ENCODE results near the gene UBE2QL1. TPM values are rescaled to one million over a fixed set of nuclear protein-coding genes. Genes with fewer than 3 reads are reported as not detected.
A peak's percentile ranks its signal among the peaks of the same experiment; 100 is the strongest.

Gene UBE2QL1
- total RNA-seq, 1 experiment from 2014 or later: not detected

DNA sequence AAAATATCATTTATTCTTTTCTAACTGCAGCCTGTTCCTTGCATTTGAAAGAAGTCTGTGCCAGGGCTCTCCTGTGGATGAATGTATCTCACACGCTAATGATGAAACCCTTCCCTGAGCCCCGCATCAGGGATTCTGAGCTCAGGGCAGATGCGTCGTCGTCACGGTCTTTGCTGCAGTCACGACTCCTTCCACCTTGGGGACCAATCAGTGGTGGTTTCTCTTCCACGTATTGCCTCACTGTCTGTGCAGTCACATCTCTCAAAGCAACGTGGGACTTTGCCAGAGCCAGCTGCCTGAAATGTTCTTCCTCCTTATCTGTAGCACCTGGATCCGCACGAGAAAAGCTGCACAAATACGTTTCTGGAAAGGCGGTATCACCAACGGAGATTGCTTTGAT, 13.9 kb upstream of the UBE2QL1 start:
- no peak overlapping the region for H3K27ac Mint-ChIP-seq (ENCODE audit: unreplicated experiment)
- TF ChIP-seq, protein P1, sequence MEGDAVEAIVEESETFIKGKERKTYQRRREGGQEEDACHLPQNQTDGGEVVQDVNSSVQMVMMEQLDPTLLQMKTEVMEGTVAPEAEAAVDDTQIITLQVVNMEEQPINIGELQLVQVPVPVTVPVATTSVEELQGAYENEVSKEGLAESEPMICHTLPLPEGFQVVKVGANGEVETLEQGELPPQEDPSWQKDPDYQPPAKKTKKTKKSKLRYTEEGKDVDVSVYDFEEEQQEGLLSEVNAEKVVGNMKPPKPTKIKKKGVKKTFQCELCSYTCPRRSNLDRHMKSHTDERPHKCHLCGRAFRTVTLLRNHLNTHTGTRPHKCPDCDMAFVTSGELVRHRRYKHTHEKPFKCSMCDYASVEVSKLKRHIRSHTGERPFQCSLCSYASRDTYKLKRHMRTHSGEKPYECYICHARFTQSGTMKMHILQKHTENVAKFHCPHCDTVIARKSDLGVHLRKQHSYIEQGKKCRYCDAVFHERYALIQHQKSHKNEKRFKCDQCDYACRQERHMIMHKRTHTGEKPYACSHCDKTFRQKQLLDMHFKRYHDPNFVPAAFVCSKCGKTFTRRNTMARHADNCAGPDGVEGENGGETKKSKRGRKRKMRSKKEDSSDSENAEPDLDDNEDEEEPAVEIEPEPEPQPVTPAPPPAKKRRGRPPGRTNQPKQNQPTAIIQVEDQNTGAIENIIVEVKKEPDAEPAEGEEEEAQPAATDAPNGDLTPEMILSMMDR (IDR thresholded peaks at IDR 0.05; ENCODE audit: insufficient read depth in 1 of 2, low read depth in 1 of 2, low read length in 1 of 2, severe bottlenecking in 1 of 2, unreplicated experiment in 1 of 2): no peak
- Histone ChIP-seq H3K27me3 (replicated peaks; ENCODE audit: control insufficient read depth, insufficient read depth, low read length) (no peaks in the 10 kb centered on the region), H3K9me3 (no peaks in the 10 kb centered on the region), H3K36me3 (ENCODE audit: control insufficient read depth, insufficient read depth, low read length) (no peaks in the 10 kb centered on the region), H3K4me1 (0 out of 2 replicates have a peak, but pooled peaks cover 5% of the 10 kb centered on the region), H3K4me3 (ENCODE audit: low read depth, low read length) (no peak overlapping the region)
- intact Hi-C loops (cut with micrococcal nuclease; ENCODE audit: unreplicated experiment): no loop called here
- CTCF ChIA-PET: no interaction called here
- DNase-seq: no peak
- no peaks in the 10 kb centered on the region for H3K4me1 Mint-ChIP-seq (ENCODE audit: low read depth, unreplicated experiment)
- peaks cover 20% of the 10 kb centered on the region for H3K27me3 Mint-ChIP-seq (ENCODE audit: insufficient read depth, unreplicated experiment)
- H3K9me3 Mint-ChIP-seq (ENCODE audit: unreplicated experiment): no peaks in the 10 kb centered on the region
- H3K4me3 Mint-ChIP-seq (ENCODE audit: unreplicated experiment): no peak overlapping the region
- H3K36me3 Mint-ChIP-seq (ENCODE audit: insufficient read depth, unreplicated experiment): no peaks in the 10 kb centered on the region
- BruUV-seq (replicated peaks): no TSS peak
- POLR2A ChIA-PET: no interaction called here

DNA sequence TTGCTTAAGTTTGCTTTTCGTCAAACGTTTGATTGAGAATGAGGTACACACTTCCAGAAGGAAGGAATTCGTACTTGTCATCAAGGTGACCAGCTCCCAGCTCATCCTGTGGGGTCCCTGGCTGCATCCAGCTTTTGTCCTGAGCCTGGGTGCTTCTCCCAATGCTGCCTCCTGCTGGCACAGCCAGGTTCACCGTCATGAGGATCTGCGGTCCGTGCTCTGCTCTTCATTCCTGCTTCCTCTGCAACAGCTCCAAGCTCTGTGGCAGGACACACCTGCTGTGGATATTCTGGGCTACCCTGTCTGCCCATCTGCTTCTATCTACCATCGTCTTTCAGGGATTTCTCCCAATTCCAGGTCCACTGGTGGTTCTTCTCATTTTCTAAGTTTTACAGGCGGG, 13.3 kb upstream of the UBE2QL1 start:
- Mint-ChIP-seq H3K36me3 (ENCODE audit: insufficient read depth, unreplicated experiment) (no peaks in the 10 kb centered on the region), H3K4me3 (ENCODE audit: unreplicated experiment) (no peak overlapping the region), H3K4me1 (ENCODE audit: low read depth, unreplicated experiment) (no peaks in the 10 kb centered on the region), H3K9me3 (ENCODE audit: unreplicated experiment) (no peaks in the 10 kb centered on the region), H3K27ac (ENCODE audit: unreplicated experiment) (no peak overlapping the region), H3K27me3 (ENCODE audit: insufficient read depth, unreplicated experiment) (peaks cover 20% of the 10 kb centered on the region)
- DNase-seq: peak in 1 of 2 experiments; percentile 25
- no peaks in the 10 kb centered on the region for H3K36me3 ChIP-seq (ENCODE audit: control insufficient read depth, insufficient read depth, low read length)
- ChIA-PET POLR2A (no interaction called here), CTCF (interaction anchor here (0.6 to 0.7 kb wide), 2 partner anchors 57 to 548 kb away, joined by 3 to 7 read pairs; partner anchors contain the start of gene MED10)
- TF ChIP-seq, protein P1 (IDR thresholded peaks at IDR 0.05; ENCODE audit: insufficient read depth in 1 of 2, low read depth in 1 of 2, low read length in 1 of 2, severe bottlenecking in 1 of 2, unreplicated experiment in 1 of 2): peak; percentile 33 to 41
- intact Hi-C loops (cut with micrococcal nuclease; ENCODE audit: unreplicated experiment): no loop called here
- no TSS peak for BruUV-seq (replicated peaks)
- 0 out of 2 replicates have a peak, but pooled peaks cover under 1% of the 10 kb centered on the region for H3K9me3 ChIP-seq
- H3K4me1 ChIP-seq: 0 out of 2 replicates have a peak, but pooled peaks cover 5% of the 10 kb centered on the region
- H3K4me3 ChIP-seq (ENCODE audit: low read depth, low read length): no peak overlapping the region
- no peaks in the 10 kb centered on the region for H3K27me3 ChIP-seq (replicated peaks; ENCODE audit: control insufficient read depth, insufficient read depth, low read length)

DNA sequence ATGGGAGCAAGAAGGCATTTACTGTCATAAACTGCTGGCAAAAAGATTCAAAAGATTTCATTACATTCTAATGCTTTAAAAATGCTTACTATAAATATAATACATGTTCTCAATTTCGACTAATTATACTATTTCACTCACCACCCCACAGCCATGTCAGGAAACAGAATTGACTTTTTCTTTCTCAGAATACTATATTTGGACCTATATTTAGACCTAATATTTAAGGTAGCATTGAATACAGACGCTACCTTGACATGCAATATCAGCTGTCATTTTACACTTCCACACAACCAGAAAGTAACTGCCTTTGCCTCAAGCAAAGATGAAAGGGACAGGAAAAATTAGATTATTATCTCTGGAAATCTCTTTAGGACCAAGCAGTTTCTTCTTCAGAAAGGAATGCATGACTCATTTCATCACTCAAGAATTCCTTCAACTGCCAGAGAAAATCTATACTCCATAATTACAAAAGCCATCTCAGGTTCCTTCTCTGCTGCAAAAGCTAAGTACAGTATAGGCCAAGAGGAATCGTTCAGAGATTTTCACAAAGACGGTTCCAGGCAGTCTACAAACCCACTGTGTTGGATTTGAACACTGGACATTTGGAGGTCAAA, 11.8 kb upstream of the UBE2QL1 start:
- Histone ChIP-seq H3K4me3 (ENCODE audit: low read depth, low read length) (no peak overlapping the region), H3K36me3 (ENCODE audit: control insufficient read depth, insufficient read depth, low read length) (no peaks in the 10 kb centered on the region), H3K27me3 (replicated peaks; ENCODE audit: control insufficient read depth, insufficient read depth, low read length) (no peaks in the 10 kb centered on the region), H3K9me3 (0 out of 2 replicates have a peak, but pooled peaks cover 4% of the 10 kb centered on the region), H3K4me1 (0 out of 2 replicates have a peak, but pooled peaks cover 5% of the 10 kb centered on the region)
- TF ChIP-seq, protein P1 (IDR thresholded peaks at IDR 0.05; ENCODE audit: insufficient read depth in 1 of 2, low read depth in 1 of 2, low read length in 1 of 2, severe bottlenecking in 1 of 2, unreplicated experiment in 1 of 2): no peak
- ChIA-PET CTCF (no interaction called here), POLR2A (no interaction called here)
- Mint-ChIP-seq H3K4me3 (ENCODE audit: unreplicated experiment) (no peak overlapping the region), H3K36me3 (ENCODE audit: insufficient read depth, unreplicated experiment) (no peaks in the 10 kb centered on the region), H3K27me3 (ENCODE audit: insufficient read depth, unreplicated experiment) (peaks cover 20% of the 10 kb centered on the region), H3K27ac (ENCODE audit: unreplicated experiment) (no peak overlapping the region), H3K9me3 (ENCODE audit: unreplicated experiment) (no peaks in the 10 kb centered on the region), H3K4me1 (ENCODE audit: low read depth, unreplicated experiment) (no peaks in the 10 kb centered on the region)
- intact Hi-C loops (cut with micrococcal nuclease; ENCODE audit: unreplicated experiment): no loop called here
- no TSS peak for BruUV-seq (replicated peaks)
- no peak for DNase-seq
